Measurements from ENCODE around the gene ANKS4B. TPM values are rescaled to one million over a fixed set of nuclear protein-coding genes. Genes with fewer than 3 reads are reported as not detected.
"Not testable (repeated sequence)": the region's sequence is repeated elsewhere in the genome, so short reads cannot be mapped to it uniquely, and the experiment has no call there.

ANKS4B gene
- total RNA-seq, 1 experiment from 2014 or later = not detected

DNA sequence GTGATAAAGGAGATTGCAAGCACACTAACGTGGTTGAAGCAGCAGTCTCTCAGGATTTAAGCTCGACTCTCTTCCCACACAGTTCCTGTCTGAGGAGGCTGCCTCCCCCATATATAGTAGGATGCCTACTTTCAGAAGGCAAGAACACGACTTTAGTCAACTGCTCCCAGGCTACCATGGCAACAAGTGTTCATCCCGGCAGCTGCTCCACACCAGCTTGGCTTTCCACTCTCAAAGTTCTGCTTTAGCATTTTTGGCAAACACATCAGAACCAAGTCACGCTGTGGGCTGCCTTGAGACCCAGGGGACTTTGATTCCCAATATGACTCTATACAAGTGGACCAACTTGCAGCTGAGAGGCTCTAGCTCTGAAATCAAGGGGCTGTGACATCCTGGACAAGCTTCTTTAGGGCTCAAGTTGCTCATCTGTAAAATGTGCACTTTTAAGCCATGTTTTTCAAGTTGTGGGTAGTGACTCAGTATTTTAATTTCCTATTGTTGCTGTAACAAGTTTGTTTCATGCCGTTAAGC is 38.7 kb upstream of the ANKS4B start:
- no peak for DNase-seq (ENCODE audit: low spot score)
- Histone ChIP-seq H3K4me1 (ENCODE audit: insufficient read depth, low read length, poor library complexity, severe bottlenecking) (no peaks in the 10 kb centered on the region), H3K27me3 (replicated peaks; ENCODE audit: insufficient read depth, low read depth, low read length, poor library complexity) (peaks cover 34% of the 10 kb centered on the region), H3K27ac (ENCODE audit: low read depth, low read length, poor library complexity, severe bottlenecking) (no peak overlapping the region), H3K36me3 (ENCODE audit: insufficient read depth, low read length, poor library complexity, severe bottlenecking) (no peaks in the 10 kb centered on the region), H3K9me3 (ENCODE audit: low read depth, low read length, poor library complexity, severe bottlenecking) (no peaks in the 10 kb centered on the region), H3K4me3 (ENCODE audit: low read depth, low read length, poor library complexity, severe bottlenecking) (no peak overlapping the region)
- no TSS peak for BruUV-seq (replicated peaks)
- intact Hi-C loops (cut with micrococcal nuclease; ENCODE audit: unreplicated experiment) = no loop called here
- POLR2A ChIA-PET (ENCODE audit: low non-redundant PET) = no interaction called here
- CTCF ChIA-PET = no interaction called here
- no peak for TF ChIP-seq EZH2 (IDR thresholded peaks at IDR 0.05; ENCODE audit: borderline replicate concordance, low read depth, low read length, poor library complexity, severe bottlenecking)
- TF ChIP-seq, protein P1, sequence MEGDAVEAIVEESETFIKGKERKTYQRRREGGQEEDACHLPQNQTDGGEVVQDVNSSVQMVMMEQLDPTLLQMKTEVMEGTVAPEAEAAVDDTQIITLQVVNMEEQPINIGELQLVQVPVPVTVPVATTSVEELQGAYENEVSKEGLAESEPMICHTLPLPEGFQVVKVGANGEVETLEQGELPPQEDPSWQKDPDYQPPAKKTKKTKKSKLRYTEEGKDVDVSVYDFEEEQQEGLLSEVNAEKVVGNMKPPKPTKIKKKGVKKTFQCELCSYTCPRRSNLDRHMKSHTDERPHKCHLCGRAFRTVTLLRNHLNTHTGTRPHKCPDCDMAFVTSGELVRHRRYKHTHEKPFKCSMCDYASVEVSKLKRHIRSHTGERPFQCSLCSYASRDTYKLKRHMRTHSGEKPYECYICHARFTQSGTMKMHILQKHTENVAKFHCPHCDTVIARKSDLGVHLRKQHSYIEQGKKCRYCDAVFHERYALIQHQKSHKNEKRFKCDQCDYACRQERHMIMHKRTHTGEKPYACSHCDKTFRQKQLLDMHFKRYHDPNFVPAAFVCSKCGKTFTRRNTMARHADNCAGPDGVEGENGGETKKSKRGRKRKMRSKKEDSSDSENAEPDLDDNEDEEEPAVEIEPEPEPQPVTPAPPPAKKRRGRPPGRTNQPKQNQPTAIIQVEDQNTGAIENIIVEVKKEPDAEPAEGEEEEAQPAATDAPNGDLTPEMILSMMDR (conservative IDR thresholded peaks at IDR 0.05; ENCODE audit: low read depth, low read length) = no peak

DNA sequence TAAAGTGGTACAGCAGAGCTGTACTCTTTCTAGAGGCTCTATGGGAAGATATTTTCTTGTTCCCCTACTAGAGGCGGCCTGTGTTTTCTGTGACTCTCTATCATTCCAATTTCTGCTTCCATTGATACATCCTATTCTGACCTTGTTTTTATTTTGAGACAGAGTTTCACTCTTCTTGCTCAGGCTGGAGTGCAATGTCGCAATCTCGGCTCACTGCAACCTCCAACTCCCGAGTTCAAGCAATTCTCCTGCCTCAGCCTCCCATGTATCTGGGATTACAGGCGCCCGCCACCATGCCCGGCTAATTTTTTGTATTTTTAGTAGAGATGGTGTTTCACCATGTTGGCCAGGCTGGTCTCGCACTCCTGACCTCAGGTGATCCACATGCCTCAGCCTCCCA is 38.2 kb upstream of the ANKS4B start:
- H3K27me3 ChIP-seq (replicated peaks; ENCODE audit: insufficient read depth, low read depth, low read length, poor library complexity) = peaks cover 36% of the 10 kb centered on the region
- H3K27ac ChIP-seq (ENCODE audit: low read depth, low read length, poor library complexity, severe bottlenecking); H3K9me3 ChIP-seq (ENCODE audit: low read depth, low read length, poor library complexity, severe bottlenecking); H3K4me1 ChIP-seq (ENCODE audit: insufficient read depth, low read length, poor library complexity, severe bottlenecking); POLR2A ChIA-PET (ENCODE audit: low non-redundant PET); BruUV-seq (replicated peaks); CTCF ChIA-PET; H3K36me3 ChIP-seq (ENCODE audit: insufficient read depth, low read length, poor library complexity, severe bottlenecking); intact Hi-C loops (cut with micrococcal nuclease; ENCODE audit: unreplicated experiment); H3K4me3 ChIP-seq (ENCODE audit: low read depth, low read length, poor library complexity, severe bottlenecking); DNase-seq (ENCODE audit: low spot score): not testable (repeated sequence)

DNA sequence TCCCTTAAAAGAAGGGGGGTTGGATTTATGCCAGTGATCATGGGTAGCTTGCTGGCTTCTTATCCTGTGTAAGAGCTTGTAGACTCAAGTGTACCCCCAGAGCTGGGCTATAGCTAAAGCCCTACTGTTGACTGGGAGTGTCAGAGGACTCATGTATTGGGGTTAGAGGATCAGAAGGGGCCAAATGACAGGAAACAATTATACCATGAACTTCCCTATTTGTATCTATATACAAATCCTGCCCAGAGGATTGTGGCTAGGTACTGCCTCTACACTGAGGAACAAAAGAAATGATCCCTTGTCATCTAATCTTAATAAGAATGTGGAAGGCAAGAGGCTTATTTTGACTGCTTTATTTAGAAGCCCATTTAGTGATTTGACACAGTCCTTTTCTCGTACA is 36.4 kb upstream of the ANKS4B start:
- intact Hi-C loops (cut with micrococcal nuclease; ENCODE audit: unreplicated experiment) = no loop called here
- TF ChIP-seq, protein P1 (conservative IDR thresholded peaks at IDR 0.05; ENCODE audit: low read depth, low read length) = no peak
- TF ChIP-seq EZH2 (IDR thresholded peaks at IDR 0.05; ENCODE audit: borderline replicate concordance, low read depth, low read length, poor library complexity, severe bottlenecking) = no peak
- DNase-seq (ENCODE audit: low spot score) = no peak
- H3K4me3 ChIP-seq (ENCODE audit: low read depth, low read length, poor library complexity, severe bottlenecking) = no peak overlapping the region
- no peaks in the 10 kb centered on the region for H3K9me3 ChIP-seq (ENCODE audit: low read depth, low read length, poor library complexity, severe bottlenecking)
- peaks cover 41% of the 10 kb centered on the region for H3K27me3 ChIP-seq (replicated peaks; ENCODE audit: insufficient read depth, low read depth, low read length, poor library complexity)
- ChIA-PET CTCF (no interaction called here), POLR2A (ENCODE audit: low non-redundant PET) (no interaction called here)
- BruUV-seq (replicated peaks) = no TSS peak
- H3K4me1 ChIP-seq (ENCODE audit: insufficient read depth, low read length, poor library complexity, severe bottlenecking) = no peaks in the 10 kb centered on the region
- no peak overlapping the region for H3K27ac ChIP-seq (ENCODE audit: low read depth, low read length, poor library complexity, severe bottlenecking)
- H3K36me3 ChIP-seq (ENCODE audit: insufficient read depth, low read length, poor library complexity, severe bottlenecking) = no peaks in the 10 kb centered on the region

DNA sequence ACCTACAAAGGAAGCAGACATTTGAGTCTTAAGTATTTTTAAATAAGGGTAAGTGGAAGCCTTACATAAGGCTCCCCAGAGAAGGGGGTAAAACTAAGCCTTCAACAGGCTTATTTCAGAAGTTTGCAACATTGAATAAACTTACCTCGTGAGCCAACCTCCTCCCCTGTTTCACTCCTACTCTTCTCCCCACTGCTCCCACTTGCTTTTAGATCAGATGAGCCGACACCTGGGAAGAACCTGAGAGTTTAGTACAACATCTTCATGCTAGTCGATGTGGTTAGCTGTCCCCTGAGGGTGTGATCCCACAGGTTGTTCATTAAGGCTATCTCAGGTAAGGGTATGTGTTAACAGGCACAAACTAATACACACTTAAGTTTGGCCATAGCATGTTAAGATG is 35.9 kb upstream of the ANKS4B start:
- ChIA-PET CTCF (no interaction called here), POLR2A (ENCODE audit: low non-redundant PET) (no interaction called here)
- H3K4me1 ChIP-seq (ENCODE audit: insufficient read depth, low read length, poor library complexity, severe bottlenecking) = no peaks in the 10 kb centered on the region
- peaks cover 46% of the 10 kb centered on the region for H3K27me3 ChIP-seq (replicated peaks; ENCODE audit: insufficient read depth, low read depth, low read length, poor library complexity)
- H3K4me3 ChIP-seq (ENCODE audit: low read depth, low read length, poor library complexity, severe bottlenecking) = no peak overlapping the region
- no peaks in the 10 kb centered on the region for H3K9me3 ChIP-seq (ENCODE audit: low read depth, low read length, poor library complexity, severe bottlenecking)
- no peak for TF ChIP-seq EZH2 (IDR thresholded peaks at IDR 0.05; ENCODE audit: borderline replicate concordance, low read depth, low read length, poor library complexity, severe bottlenecking)
- TF ChIP-seq, protein P1 (conservative IDR thresholded peaks at IDR 0.05; ENCODE audit: low read depth, low read length) = no peak
- H3K36me3 ChIP-seq (ENCODE audit: insufficient read depth, low read length, poor library complexity, severe bottlenecking) = no peaks in the 10 kb centered on the region
- no TSS peak for BruUV-seq (replicated peaks)
- intact Hi-C loops (cut with micrococcal nuclease; ENCODE audit: unreplicated experiment) = no loop called here
- H3K27ac ChIP-seq (ENCODE audit: low read depth, low read length, poor library complexity, severe bottlenecking) = no peak overlapping the region
- DNase-seq (ENCODE audit: low spot score) = no peak

Data from A673 (cell line).